ENCODE data around the gene SATB1. TPM values are rescaled to one million over a fixed set of nuclear protein-coding genes. Genes with fewer than 3 reads are reported as not detected.

Gene SATB1
- total and polyA plus RNA-seq, 2 of the 8 experiments (the other 6 are each of a cell fraction or from before 2014, with no cell fraction given): 18.8 to 28.0 TPM

- TF ChIP-seq SUZ12 (IDR thresholded peaks at IDR 0.05; ENCODE audit: low read length) (peak; percentile 55; the same call in 1 of the 2 replicates), CBX5 (IDR thresholded peaks at IDR 0.05; ENCODE audit: low read depth, low read length) (no peak), HDAC6 (IDR thresholded peaks at IDR 0.05; ENCODE audit: low read depth, low read length) (no peak)
Observed at GRCh38 chr3:18443665-18444594, 18.8 kb upstream of the SATB1 start (continued).

All from H1 (cell line).